ENCODE results near the gene RAD51B.

DNA sequence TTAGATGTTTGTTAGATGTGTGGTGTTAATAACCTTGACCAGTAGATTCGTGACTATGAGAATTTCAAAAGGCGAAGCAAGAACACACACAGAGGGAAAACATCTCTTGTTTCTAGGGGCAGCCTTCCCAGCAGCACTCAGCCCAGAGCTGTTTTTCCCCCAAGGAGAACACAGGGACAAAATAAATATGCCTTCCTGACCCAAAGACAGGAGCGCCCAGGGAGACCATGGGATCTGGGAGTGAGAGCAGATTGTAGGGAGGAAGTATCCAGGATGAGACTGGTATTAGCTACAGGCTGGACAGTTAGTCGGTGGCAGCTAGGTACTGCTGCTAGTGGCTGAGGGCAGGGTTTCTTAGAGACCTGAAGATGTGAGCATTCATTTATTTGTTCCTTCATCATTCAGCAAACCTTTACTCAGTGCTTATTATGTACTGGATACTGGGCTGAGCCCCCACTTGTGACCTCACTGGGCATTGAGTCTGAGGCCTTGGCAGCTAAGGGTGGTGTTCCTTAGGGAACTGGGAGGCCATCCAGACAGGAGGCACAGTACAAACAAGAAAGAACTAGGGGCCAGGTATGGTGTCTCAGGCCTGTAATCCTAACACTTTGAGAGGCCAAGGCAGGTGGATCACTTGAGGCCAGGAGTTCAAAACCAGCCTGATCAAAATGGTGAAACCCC is 503.5 kb downstream of the RAD51B start:
- TF ChIP-seq, protein P1, sequence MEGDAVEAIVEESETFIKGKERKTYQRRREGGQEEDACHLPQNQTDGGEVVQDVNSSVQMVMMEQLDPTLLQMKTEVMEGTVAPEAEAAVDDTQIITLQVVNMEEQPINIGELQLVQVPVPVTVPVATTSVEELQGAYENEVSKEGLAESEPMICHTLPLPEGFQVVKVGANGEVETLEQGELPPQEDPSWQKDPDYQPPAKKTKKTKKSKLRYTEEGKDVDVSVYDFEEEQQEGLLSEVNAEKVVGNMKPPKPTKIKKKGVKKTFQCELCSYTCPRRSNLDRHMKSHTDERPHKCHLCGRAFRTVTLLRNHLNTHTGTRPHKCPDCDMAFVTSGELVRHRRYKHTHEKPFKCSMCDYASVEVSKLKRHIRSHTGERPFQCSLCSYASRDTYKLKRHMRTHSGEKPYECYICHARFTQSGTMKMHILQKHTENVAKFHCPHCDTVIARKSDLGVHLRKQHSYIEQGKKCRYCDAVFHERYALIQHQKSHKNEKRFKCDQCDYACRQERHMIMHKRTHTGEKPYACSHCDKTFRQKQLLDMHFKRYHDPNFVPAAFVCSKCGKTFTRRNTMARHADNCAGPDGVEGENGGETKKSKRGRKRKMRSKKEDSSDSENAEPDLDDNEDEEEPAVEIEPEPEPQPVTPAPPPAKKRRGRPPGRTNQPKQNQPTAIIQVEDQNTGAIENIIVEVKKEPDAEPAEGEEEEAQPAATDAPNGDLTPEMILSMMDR (IDR thresholded peaks at IDR 0.05; ENCODE audit: insufficient read depth, low read length), result no peak
- no peak for TF ChIP-seq POLR2AphosphoS5 (IDR thresholded peaks at IDR 0.05; ENCODE audit: low read depth)
- TF ChIP-seq, protein P2, sequence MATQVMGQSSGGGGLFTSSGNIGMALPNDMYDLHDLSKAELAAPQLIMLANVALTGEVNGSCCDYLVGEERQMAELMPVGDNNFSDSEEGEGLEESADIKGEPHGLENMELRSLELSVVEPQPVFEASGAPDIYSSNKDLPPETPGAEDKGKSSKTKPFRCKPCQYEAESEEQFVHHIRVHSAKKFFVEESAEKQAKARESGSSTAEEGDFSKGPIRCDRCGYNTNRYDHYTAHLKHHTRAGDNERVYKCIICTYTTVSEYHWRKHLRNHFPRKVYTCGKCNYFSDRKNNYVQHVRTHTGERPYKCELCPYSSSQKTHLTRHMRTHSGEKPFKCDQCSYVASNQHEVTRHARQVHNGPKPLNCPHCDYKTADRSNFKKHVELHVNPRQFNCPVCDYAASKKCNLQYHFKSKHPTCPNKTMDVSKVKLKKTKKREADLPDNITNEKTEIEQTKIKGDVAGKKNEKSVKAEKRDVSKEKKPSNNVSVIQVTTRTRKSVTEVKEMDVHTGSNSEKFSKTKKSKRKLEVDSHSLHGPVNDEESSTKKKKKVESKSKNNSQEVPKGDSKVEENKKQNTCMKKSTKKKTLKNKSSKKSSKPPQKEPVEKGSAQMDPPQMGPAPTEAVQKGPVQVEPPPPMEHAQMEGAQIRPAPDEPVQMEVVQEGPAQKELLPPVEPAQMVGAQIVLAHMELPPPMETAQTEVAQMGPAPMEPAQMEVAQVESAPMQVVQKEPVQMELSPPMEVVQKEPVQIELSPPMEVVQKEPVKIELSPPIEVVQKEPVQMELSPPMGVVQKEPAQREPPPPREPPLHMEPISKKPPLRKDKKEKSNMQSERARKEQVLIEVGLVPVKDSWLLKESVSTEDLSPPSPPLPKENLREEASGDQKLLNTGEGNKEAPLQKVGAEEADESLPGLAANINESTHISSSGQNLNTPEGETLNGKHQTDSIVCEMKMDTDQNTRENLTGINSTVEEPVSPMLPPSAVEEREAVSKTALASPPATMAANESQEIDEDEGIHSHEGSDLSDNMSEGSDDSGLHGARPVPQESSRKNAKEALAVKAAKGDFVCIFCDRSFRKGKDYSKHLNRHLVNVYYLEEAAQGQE (IDR thresholded peaks at IDR 0.05; ENCODE audit: insufficient replicate concordance, low read depth), result no peak

Measured in HL-60 (cell line).